Caco-2 (cell line): ENCODE results near the gene CROT. TPM values are rescaled to one million over a fixed set of nuclear protein-coding genes. Genes with fewer than 3 reads are reported as not detected.

Source experiments
- BruUV-seq: library from RNA; stranded (reverse); fragments of 400-500 nt; replicated peaks from 2 replicates; lab custom pipeline; 2021; lab: Mats Ljungman, UMichigan
- CTCF ChIA-PET: fragments of 300-600 bp; sonication (Branson Sonifier 250); formaldehyde crosslinking; loops from one replicate; lab custom pipeline; 2022; ENCODE audit warnings: antibody characterized with exemption; lab: Charles Lee
- POLR2A ChIA-PET: fragments of 300-600 bp; sonication (Branson Sonifier 250); formaldehyde crosslinking; loops from one replicate; lab custom pipeline; 2022; ENCODE audit warnings: antibody characterized with exemption; lab: Charles Lee
- DNase-seq, 2 experiments: peaks; one replicate each; pipeline versions ENCODE4 v3.0.0 to v3.0.0-alpha.2; 2020 to 2022
- H3K27me3 ChIP-seq: replicated peaks from 2 replicates; pipeline ENCODE4 v1.6.0; 2011; ENCODE audit warnings: low read length; ENCODE audit not compliant: control insufficient read depth, insufficient read depth
- H3K36me3 ChIP-seq: 2 replicates; pipeline ENCODE4 v1.5.1; 2011; ENCODE audit warnings: low read length; ENCODE audit not compliant: control insufficient read depth, insufficient read depth
- H3K4me1 ChIP-seq: fragments of 250-450 bp; sonication (Bioruptor Pico); 2 replicates; pipeline ENCODE4 v1.5.1; 2020; ENCODE audit warnings: mild to moderate bottlenecking
- H3K4me3 ChIP-seq: 2 replicates; pipeline ENCODE4 v1.5.1; 2011; ENCODE audit warnings: low read depth, mild to moderate bottlenecking, control low read depth, low read length
- H3K9me3 ChIP-seq: fragments of 250-450 bp; sonication (Bioruptor Pico); 2 replicates; pipeline ENCODE4 v1.5.1; 2020; ENCODE audit warnings: mild to moderate bottlenecking, moderate library complexity
- H3K27ac Mint-ChIP-seq: one replicate; pipeline ENCODE4 v1.8.0; 2022; ENCODE audit warnings: mixed read lengths; ENCODE audit not compliant: unreplicated experiment
- H3K27me3 Mint-ChIP-seq: one replicate; pipeline ENCODE4 v1.8.0; 2022; ENCODE audit warnings: mixed read lengths; ENCODE audit not compliant: insufficient read depth, unreplicated experiment
- H3K36me3 Mint-ChIP-seq: one replicate; pipeline ENCODE4 v1.8.0; 2022; ENCODE audit warnings: mild to moderate bottlenecking, mixed read lengths; ENCODE audit not compliant: insufficient read depth, unreplicated experiment
- H3K4me1 Mint-ChIP-seq: one replicate; pipeline ENCODE4 v1.8.0; 2022; ENCODE audit warnings: low read depth, mixed read lengths; ENCODE audit not compliant: unreplicated experiment
- H3K4me3 Mint-ChIP-seq: one replicate; pipeline ENCODE4 v1.8.0; 2022; ENCODE audit warnings: mild to moderate bottlenecking, moderate library complexity, mixed read lengths; ENCODE audit not compliant: unreplicated experiment
- H3K9me3 Mint-ChIP-seq: one replicate; pipeline ENCODE4 v1.8.0; 2022; ENCODE audit warnings: mixed read lengths; ENCODE audit not compliant: unreplicated experiment
- CTCF ChIP-seq, 2 experiments: fragments of 200-600 bp in 1 of 2; IDR thresholded peaks; 1 replicate in 1 of 2; 2 replicates in 1 of 2; pipeline versions ENCODE4 v1.5.1 to v1.8.0; 2011 to 2022; ENCODE audit warnings: antibody characterized with exemption in 1 of 2, control low read depth in 1 of 2, inconsistent platforms in 1 of 2, low read depth in 1 of 2, low read length in 1 of 2, mild to moderate bottlenecking in 1 of 2, moderate library complexity in 1 of 2; ENCODE audit not compliant: insufficient read depth in 1 of 2, severe bottlenecking in 1 of 2, unreplicated experiment in 1 of 2
- intact Hi-C: fragments of 100-400 bp; cut with micrococcal nuclease; formaldehyde crosslinking; loops from one replicate; pipeline ENCODE4 v1.10.0; 2022; ENCODE audit not compliant: unreplicated experiment
- total RNA-seq: library from RNA; stranded (reverse); gene quantifications from 2 replicates; pipeline ENCODE4 v1.2.3, GENCODE V29; 2022

The CROT gene
- total RNA-seq, 1 experiment from 2014 or later: 15.4 TPM

GRCh38 chr7:87347664-87348063, 2.2 kb downstream of the CROT start:
- Mint-ChIP-seq H3K4me1 (no peaks in the 10 kb centered on the region), H3K36me3 (peaks cover 7% of the 10 kb centered on the region), H3K4me3 (no peak overlapping the region), H3K27me3 (no peaks in the 10 kb centered on the region), H3K27ac (no peak overlapping the region), H3K9me3 (no peaks in the 10 kb centered on the region)
- no TSS peak for BruUV-seq
- H3K4me1 ChIP-seq: peaks cover 9% of the 10 kb centered on the region; the same call in 1 of the 2 replicates
- peaks cover 8% of the 10 kb centered on the region; the same call in 1 of the 2 replicates for H3K9me3 ChIP-seq
- H3K36me3 ChIP-seq: peaks cover 1% of the 10 kb centered on the region; the same call in 1 of the 2 replicates
- TF ChIP-seq CTCF (IDR thresholded peaks at IDR 0.05; ENCODE audit: insufficient read depth in 1 of 2, low read depth in 1 of 2, low read length in 1 of 2, severe bottlenecking in 1 of 2, unreplicated experiment in 1 of 2): no peak
- ChIA-PET CTCF (no interaction called here), POLR2A (no interaction called here)
- intact Hi-C loops: no loop called here
- no peaks in the 10 kb centered on the region for H3K27me3 ChIP-seq
- no peak overlapping the region for H3K4me3 ChIP-seq
- DNase-seq: no peak

- peaks cover 20% of the 10 kb centered on the region for H3K9me3 Mint-ChIP-seq
- Histone ChIP-seq H3K4me1 (no peaks in the 10 kb centered on the region), H3K27me3 (no peaks in the 10 kb centered on the region), H3K9me3 (peaks cover 34% of the 10 kb centered on the region), H3K4me3 (no peak overlapping the region), H3K36me3 (peaks cover 3% of the 10 kb centered on the region)
- peaks cover 19% of the 10 kb centered on the region for H3K36me3 Mint-ChIP-seq
- H3K4me3 Mint-ChIP-seq: no peak overlapping the region
- intact Hi-C loops: no loop called here
- no TSS peak for BruUV-seq
- ChIA-PET CTCF (no interaction called here), POLR2A (no interaction called here)
- no peaks in the 10 kb centered on the region for H3K27me3 Mint-ChIP-seq
- H3K27ac Mint-ChIP-seq: no peak overlapping the region
- no peak for TF ChIP-seq CTCF (IDR thresholded peaks at IDR 0.05; ENCODE audit: insufficient read depth in 1 of 2, low read depth in 1 of 2, low read length in 1 of 2, severe bottlenecking in 1 of 2, unreplicated experiment in 1 of 2)
- DNase-seq: no peak
- H3K4me1 Mint-ChIP-seq: no peaks in the 10 kb centered on the region
These were observed 9.3 kb downstream of the CROT start for GRCh38 chr7:87354749-87355148.

GRCh38 chr7:87356448-87356847, 11.0 kb downstream of the CROT start:
- intact Hi-C loops: no loop called here
- Histone ChIP-seq H3K4me1 (no peaks in the 10 kb centered on the region), H3K9me3 (peaks cover 34% of the 10 kb centered on the region), H3K4me3 (no peak overlapping the region), H3K36me3 (peaks cover 3% of the 10 kb centered on the region), H3K27me3 (no peaks in the 10 kb centered on the region)
- DNase-seq: no peak
- ChIA-PET CTCF (no interaction called here), POLR2A (no interaction called here)
- peaks cover 20% of the 10 kb centered on the region for H3K9me3 Mint-ChIP-seq
- no TSS peak for BruUV-seq
- peaks cover 13% of the 10 kb centered on the region for H3K36me3 Mint-ChIP-seq
- no peak for TF ChIP-seq CTCF (IDR thresholded peaks at IDR 0.05; ENCODE audit: insufficient read depth in 1 of 2, low read depth in 1 of 2, low read length in 1 of 2, severe bottlenecking in 1 of 2, unreplicated experiment in 1 of 2)
- no peaks in the 10 kb centered on the region for H3K27me3 Mint-ChIP-seq
- no peaks in the 10 kb centered on the region for H3K4me1 Mint-ChIP-seq
- H3K27ac Mint-ChIP-seq: no peak overlapping the region
- no peak overlapping the region for H3K4me3 Mint-ChIP-seq
